Stimulated activated memory B cell treated with anti-CD40 and anti-IgM and Interleukin-4, amounts not matched to agents 10 μg/mL and 1 μg/mL and 100 μg/mL, for 72 hours (primary cell): ENCODE measurements around the gene FLAD1.
"Not testable (repeated sequence)": the region's sequence is repeated elsewhere in the genome, so short reads cannot be mapped to it uniquely, and the experiment has no call there.

Experiments used
- ATAC-seq: fragments of 150-1000 bp; cut with Tn5 transposase; 2 replicates; pipeline ENCODE4 v1.10.0; 2021
- H3K27ac Mint-ChIP-seq: one replicate; pipeline ENCODE4 v1.8.0; 2022; ENCODE audit warnings: mild to moderate bottlenecking, mixed read lengths
- H3K27me3 Mint-ChIP-seq: one replicate; pipeline ENCODE4 v1.8.0; 2022; ENCODE audit warnings: mixed read lengths
- H3K36me3 Mint-ChIP-seq: one replicate; pipeline ENCODE4 v1.8.0; 2022; ENCODE audit warnings: mixed read lengths
- H3K4me1 Mint-ChIP-seq: one replicate; pipeline ENCODE4 v1.8.0; 2022; ENCODE audit warnings: mixed read lengths
- H3K4me3 Mint-ChIP-seq: one replicate; pipeline ENCODE4 v1.8.0; 2022; ENCODE audit warnings: mild to moderate bottlenecking, moderate library complexity, mixed read lengths
- H3K9me3 Mint-ChIP-seq: one replicate; pipeline ENCODE4 v1.8.0; 2022; ENCODE audit warnings: mixed read lengths

The FLAD1 gene

DNA sequence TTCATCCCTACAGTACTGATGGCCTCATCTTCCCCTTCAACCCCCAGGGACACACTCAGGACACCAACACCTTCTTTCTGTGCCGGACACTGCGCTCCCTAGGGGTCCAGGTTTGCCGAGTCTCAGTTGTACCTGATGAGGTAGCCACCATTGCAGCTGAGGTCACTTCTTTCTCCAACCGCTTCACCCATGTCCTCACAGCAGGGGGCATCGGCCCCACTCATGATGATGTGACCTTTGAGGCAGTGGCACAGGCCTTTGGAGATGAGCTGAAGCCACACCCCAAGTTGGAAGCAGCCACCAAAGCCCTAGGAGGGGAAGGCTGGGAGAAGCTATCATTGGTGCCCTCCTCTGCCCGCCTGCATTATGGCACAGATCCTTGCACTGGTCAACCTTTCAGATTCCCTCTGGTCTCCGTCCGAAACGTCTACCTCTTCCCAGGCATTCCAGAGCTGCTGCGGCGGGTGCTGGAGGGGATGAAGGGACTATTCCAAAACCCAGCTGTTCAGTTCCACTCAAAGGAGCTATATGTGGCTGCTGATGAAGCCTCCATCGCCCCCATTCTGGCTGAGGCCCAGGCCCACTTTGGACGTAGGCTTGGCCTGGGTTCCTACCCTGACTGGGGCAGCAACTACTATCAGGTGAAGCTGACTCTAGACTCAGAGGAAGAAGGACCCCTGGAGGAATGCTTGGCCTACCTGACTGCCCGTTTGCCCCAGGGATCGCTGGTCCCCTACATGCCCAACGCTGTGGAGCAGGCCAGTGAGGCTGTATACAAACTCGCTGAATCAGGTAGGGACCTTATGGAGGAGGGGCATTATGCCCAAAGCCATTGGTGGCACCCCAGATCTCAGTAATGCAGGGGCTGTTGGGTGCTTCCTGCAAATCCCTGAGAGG is 5.2 kb downstream of the FLAD1 start:
- H3K27me3 Mint-ChIP-seq, result no peaks in the 10 kb centered on the region
- H3K4me3 Mint-ChIP-seq, result no peak overlapping the region
- H3K4me1 Mint-ChIP-seq, result peaks cover 37% of the 10 kb centered on the region
- H3K36me3 Mint-ChIP-seq, result peaks cover 25% of the 10 kb centered on the region
- no peaks in the 10 kb centered on the region for H3K9me3 Mint-ChIP-seq
- peak overlapping the region; percentile 30 for H3K27ac Mint-ChIP-seq
- ATAC-seq, result no peak

DNA sequence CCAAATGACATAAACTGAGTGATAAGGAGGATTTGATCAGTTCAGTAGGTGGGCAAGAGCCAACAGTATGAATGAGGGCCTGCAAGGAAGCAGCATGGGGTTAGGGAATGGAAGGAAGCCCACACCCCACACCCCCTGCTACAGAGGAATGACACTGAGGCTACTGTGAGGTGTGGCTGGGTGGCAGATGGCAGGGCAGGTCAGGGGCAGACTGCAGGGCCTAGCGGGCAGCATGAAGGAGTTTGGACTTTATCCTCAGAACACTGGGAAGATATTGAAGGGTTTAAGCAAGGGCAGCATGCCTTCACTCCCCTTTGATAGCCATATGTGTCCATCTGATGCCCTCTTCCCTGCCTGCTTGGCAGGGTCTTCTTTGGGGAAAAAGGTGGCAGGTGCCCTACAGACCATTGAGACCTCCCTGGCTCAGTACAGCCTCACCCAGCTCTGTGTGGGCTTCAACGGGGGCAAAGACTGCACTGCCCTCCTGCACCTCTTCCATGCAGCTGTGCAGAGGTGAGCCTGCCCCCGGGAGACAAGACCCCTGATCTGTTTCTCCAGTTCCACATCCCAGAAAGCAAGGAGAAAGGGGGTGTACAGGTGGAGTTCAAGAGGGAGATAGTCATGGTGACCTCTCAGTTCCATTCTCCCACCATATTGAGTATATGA is 6.2 kb downstream of the FLAD1 start:
- H3K4me3 Mint-ChIP-seq, result no peak overlapping the region
- H3K27me3 Mint-ChIP-seq, result no peaks in the 10 kb centered on the region
- H3K4me1 Mint-ChIP-seq, result peaks cover 35% of the 10 kb centered on the region
- no peak overlapping the region for H3K27ac Mint-ChIP-seq
- H3K9me3 Mint-ChIP-seq, result no peaks in the 10 kb centered on the region
- H3K36me3 Mint-ChIP-seq, result peaks cover 25% of the 10 kb centered on the region
- ATAC-seq, result no peak

DNA sequence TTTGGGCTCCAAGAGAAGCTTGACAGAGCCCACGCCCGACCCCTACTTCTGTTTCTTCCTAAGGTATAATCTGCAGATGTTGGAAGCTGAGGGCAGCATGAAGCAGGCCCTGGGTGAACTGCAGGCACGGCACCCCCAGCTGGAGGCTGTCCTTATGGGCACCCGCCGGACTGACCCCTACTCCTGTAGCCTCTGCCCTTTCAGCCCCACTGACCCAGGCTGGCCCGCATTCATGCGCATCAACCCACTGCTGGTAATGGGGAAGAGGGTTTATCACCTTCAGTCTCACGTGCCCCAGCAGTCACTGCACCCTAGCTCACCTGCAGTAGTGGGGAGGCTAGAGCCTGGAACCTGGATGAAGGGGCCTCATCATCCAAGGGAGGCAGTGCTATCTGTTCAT is 7.1 kb downstream of the FLAD1 start:
- no peaks in the 10 kb centered on the region for H3K27me3 Mint-ChIP-seq
- no peaks in the 10 kb centered on the region for H3K9me3 Mint-ChIP-seq
- peaks cover 25% of the 10 kb centered on the region for H3K36me3 Mint-ChIP-seq
- H3K4me3 Mint-ChIP-seq, result no peak overlapping the region
- H3K4me1 Mint-ChIP-seq, result peaks cover 41% of the 10 kb centered on the region
- no peak for ATAC-seq
- no peak overlapping the region for H3K27ac Mint-ChIP-seq

DNA sequence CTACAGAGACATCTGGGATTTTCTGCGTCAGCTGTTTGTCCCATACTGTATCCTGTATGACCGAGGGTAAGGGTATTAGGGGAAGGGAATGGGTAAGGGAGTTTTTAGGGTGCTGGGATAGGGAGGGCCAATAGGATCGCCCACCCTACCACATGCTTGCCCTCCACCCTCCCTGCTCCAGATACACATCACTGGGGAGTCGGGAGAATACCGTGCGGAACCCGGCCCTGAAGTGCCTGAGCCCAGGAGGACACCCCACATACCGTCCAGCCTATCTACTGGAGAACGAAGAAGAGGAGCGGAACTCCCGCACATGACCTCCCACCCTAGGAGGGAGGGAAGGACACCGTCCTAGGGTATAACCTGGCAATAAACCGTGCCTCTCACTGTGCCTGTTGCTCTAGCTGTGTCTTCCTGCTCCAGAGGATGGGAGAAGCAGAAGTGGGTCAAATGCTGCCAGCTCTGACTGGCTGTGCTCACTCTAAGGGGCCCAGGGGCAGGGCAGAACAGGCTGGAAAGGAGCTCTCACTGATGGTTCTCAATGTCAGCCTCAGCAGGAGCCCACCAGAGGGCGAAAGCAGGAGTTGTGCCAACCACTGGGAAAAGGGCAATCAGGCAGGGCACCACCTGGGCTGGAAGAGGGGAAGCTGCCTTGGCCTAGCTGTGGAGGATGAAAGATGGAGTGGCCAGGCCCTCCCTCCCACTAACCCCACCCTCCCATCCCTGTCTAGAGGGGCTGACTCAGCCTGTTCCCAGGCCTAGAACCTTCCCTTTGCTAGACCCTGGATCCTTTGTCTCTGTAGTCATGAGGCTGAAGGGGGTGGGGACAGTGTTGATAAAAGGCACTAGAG is 9.8 kb downstream of the FLAD1 start:
- Mint-ChIP-seq H3K36me3 (peaks cover 22% of the 10 kb centered on the region), H3K4me1 (peaks cover 48% of the 10 kb centered on the region), H3K27me3 (no peaks in the 10 kb centered on the region), H3K9me3 (no peaks in the 10 kb centered on the region), H3K4me3 (no peak overlapping the region), H3K27ac (no peak overlapping the region)
- ATAC-seq, result peak; percentile 31

DNA sequence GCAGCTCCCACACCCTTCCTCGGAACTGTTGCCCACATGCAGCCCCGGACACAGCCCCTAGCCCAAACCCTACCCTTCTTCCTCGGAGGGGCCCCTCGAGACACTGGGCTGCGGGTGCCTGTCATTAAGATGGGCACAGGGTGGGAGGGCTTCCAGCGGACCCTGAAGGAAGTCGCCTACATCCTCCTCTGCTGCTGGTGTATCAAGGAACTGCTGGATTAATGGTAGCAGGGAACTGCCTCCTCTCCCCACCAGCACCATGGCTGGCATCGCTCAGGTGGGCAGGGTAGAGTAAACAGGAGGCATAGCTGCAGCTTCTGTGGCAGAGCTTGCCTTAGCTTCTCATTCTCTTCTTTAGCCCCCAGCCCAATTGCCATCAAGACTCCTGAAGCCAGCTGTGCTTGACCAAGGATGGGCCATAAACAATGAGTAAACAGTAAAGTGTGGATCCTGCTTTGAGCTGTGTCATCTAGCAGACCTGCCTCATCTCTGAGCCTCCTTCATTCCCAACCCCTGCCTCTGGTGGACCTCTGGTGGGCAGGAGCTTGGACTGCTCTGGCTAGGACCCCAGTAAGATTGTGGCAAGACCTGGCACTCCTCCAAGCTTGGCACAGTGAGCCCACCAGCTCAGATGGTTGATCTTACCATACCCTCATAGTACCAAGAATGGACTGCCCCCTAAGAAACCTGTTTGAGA is 10.6 kb downstream of the FLAD1 start, which contains the start of gene LENEP:
Gene LENEP, plus strand, starts transcription at position 15 of the 697 bp plus-strand sequence. Its CDS starts 22 bp downstream, at position 37.
- ATAC-seq, result no peak
- H3K27ac Mint-ChIP-seq, result peak within 1 kb of the TSS; percentile 54
- H3K36me3 Mint-ChIP-seq, result peaks cover 16% of the 10 kb centered on the region
- H3K4me3 Mint-ChIP-seq, result no peak within 1 kb of the TSS
- no peaks in the 10 kb centered on the region for H3K9me3 Mint-ChIP-seq
- peaks cover 48% of the 10 kb centered on the region for H3K4me1 Mint-ChIP-seq
- no peaks in the 10 kb centered on the region for H3K27me3 Mint-ChIP-seq

DNA sequence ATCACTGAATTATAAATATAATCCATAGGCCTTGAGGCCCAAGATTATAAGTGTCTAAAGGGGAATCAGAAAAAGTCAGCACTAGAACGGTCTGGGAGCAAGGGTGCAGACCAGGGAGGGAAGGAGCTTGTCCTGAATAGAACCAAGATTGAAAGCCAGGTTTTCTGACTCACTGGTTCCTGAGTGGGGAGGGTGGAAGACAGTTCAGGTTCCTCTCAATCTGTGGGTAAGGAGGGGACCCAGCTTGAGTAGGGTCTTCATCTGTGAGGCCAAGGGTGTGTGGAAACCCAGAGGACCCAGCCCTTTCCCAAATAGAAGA is 11.1 kb downstream of the FLAD1 start:
- H3K27ac Mint-ChIP-seq, result peak overlapping the region; percentile 54
- no peaks in the 10 kb centered on the region for H3K9me3 Mint-ChIP-seq
- H3K36me3 Mint-ChIP-seq, result peaks cover 16% of the 10 kb centered on the region
- H3K4me3 Mint-ChIP-seq, result no peak overlapping the region
- H3K4me1 Mint-ChIP-seq, result peaks cover 48% of the 10 kb centered on the region
- ATAC-seq, result no peak
- H3K27me3 Mint-ChIP-seq, result no peaks in the 10 kb centered on the region

DNA sequence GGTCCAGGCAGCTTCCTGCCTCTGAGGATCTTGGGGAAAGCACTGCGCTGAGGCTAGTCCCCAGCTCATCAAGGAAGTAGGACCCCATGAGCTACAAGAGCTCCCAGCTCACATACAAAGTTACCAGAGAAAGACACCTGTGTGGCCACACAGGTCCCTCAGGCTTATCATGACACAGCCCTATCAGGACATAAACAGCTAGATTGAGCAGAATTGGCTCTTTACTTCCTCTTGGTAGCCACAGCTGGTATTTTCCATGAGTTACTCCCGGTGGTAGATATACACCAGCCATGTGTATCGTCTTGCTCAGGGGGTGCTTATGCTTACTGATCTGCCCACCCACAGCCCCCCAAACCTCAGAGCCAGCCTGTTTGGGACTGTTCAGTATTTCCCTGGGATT is 11.4 kb downstream of the FLAD1 start:
- Mint-ChIP-seq H3K4me3 (no peak overlapping the region), H3K27ac (peak overlapping the region; percentile 54), H3K4me1 (peaks cover 50% of the 10 kb centered on the region), H3K36me3 (peaks cover 14% of the 10 kb centered on the region), H3K9me3 (no peaks in the 10 kb centered on the region), H3K27me3 (no peaks in the 10 kb centered on the region)
- no peak for ATAC-seq

DNA sequence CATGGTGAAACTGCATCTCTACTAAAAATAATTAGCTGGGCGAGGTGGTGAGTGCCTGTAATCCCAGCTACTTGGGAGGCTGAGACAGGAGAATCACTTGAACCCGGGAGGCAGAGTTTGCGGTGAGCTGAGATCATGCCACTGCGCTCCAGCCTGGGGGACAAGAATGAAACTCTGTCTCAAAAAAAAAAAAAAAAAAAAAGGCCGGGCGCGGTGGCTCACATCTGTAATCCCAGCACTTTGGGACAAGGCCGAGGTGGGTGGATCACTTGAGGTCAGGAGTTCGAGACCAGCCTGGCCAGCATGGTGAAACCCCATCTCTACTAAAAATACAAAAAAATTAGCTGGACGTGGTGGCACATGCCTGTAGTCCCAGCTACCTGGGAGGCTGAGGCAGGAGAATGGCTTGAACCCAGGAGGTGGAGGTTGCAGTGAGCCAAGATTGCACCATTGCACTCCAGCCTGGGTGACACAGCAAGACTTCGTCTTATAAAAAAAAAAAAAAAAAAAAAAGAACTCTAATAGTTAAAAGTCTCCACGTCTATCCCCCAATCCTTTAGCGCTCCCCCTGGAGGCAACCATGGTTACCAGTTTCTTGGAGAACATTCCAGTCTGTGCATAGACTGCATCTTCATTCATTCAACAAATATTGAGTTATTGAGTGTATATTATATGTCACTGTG is 12.3 kb downstream of the FLAD1 start:
- H3K27me3 Mint-ChIP-seq, H3K9me3 Mint-ChIP-seq, H3K36me3 Mint-ChIP-seq, H3K4me3 Mint-ChIP-seq, ATAC-seq: not testable (repeated sequence)
- Mint-ChIP-seq H3K27ac (peak overlapping the region; percentile 54), H3K4me1 (peaks cover 53% of the 10 kb centered on the region)

DNA sequence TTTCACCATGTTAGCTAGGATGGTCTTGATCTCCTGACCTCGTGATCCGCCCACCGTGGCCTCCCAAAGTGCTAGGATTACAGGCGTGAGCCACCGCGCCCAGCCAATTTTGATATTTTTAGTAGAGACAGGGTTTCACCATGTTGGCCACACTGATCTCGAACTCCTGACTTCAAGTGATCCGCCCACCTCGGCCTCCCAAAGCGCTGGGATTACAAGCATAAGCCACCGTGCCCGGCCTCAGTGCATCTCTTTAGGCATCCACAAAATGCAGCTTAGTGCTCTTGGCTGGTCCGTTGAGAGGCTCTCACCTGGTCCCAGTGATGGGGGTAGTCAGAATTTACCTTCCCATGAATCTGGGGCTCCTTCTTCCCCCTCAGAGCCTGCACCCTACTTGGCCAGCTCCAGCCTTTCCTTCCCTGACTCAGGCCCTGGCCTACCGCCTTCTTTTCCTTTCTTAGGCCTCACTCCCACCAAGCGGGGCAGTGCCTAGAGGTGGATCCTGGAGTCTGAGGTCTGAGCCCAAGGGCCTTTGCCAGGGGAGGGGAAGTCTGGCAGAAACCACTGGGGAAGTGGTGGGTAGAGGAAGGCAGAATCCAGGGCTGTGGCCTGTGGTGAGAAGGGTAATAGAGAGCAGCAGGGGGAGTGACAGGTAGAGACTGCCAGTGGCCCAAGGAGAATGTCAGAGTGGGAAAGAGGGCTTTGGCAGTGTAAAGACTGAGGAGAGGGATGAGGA is 14.0 kb downstream of the FLAD1 start:
- Mint-ChIP-seq H3K27ac (peak overlapping the region; percentile 38), H3K27me3 (no peaks in the 10 kb centered on the region), H3K4me3 (no peak overlapping the region), H3K36me3 (peaks cover 9% of the 10 kb centered on the region), H3K9me3 (no peaks in the 10 kb centered on the region), H3K4me1 (peaks cover 57% of the 10 kb centered on the region)
- ATAC-seq, result no peak

DNA sequence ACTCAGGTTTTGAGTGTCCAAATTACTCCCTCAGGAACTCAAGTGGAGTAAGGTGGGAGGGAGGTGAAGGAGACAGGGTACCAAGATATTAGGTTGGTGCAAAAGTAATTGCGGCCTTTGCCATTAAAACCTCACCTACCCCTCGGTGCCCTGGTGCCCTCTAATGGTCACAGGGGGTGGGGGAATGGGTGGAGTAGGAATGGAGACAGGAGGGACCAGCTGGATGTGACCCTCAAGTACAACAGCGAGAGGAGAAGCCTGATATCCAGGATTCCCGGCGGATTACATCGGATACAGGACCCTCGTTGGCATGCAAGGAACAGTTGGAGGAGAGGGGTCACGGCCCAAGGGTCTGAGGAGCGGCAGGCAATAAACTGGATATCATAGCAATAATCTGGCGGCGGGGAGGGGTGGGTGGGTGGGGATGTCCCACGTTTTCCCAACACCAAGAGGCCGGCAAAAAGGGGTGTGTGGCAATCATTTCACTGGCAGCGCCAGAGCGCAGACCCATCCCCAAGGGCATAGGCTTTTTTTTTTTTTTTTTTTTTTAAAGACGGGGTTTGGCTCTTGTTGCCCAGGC is 15.1 kb downstream of the FLAD1 start:
- Mint-ChIP-seq H3K9me3 (no peaks in the 10 kb centered on the region), H3K36me3 (no peaks in the 10 kb centered on the region), H3K4me1 (peaks cover 52% of the 10 kb centered on the region), H3K27me3 (no peaks in the 10 kb centered on the region), H3K4me3 (peak overlapping the region; percentile 63), H3K27ac (peak overlapping the region; percentile 84)
- ATAC-seq, result no peak

DNA sequence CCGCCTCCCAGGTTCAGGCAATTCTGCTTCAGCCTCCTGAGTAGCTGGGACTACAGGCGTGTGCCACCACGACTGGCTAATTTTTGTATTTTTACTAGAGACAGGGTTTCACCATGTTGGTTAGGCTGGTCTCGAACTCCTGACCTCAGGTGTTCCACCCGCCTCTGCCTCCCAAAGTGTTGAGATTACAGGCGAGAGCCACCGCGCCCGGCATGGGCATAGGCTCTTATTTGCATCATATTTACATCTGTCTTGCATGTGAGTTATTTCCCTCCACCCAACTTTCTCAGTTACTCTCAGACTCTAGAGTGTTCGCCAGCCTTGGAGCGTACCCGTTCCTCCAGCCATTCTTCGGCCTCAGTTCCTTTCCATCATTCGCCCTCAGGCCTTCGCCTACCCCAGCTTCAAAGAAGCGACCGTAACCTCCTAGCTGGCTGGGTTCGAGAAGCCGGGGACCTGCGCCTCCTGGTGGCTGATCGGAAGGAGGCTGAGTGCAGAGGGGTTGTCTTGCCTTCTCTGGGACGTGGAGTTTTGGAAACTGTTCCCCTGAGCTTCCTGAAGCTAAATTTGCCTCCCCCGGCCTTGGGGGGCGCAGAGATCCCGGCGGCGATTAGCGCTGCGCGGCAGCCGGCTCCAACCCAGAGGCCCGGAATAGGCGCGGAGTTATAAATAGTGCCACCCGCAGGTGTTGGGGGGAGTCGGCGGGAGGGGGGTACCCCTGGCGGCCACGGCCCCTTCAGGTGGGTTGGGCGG is 15.8 kb downstream of the FLAD1 start:
- no peaks in the 10 kb centered on the region for H3K9me3 Mint-ChIP-seq
- H3K27ac Mint-ChIP-seq, result peak overlapping the region; percentile 84
- no peaks in the 10 kb centered on the region for H3K36me3 Mint-ChIP-seq
- H3K4me1 Mint-ChIP-seq, result peaks cover 58% of the 10 kb centered on the region
- peak overlapping the region; percentile 95 for H3K4me3 Mint-ChIP-seq
- H3K27me3 Mint-ChIP-seq, result no peaks in the 10 kb centered on the region
- ATAC-seq, result peak; percentile 1

DNA sequence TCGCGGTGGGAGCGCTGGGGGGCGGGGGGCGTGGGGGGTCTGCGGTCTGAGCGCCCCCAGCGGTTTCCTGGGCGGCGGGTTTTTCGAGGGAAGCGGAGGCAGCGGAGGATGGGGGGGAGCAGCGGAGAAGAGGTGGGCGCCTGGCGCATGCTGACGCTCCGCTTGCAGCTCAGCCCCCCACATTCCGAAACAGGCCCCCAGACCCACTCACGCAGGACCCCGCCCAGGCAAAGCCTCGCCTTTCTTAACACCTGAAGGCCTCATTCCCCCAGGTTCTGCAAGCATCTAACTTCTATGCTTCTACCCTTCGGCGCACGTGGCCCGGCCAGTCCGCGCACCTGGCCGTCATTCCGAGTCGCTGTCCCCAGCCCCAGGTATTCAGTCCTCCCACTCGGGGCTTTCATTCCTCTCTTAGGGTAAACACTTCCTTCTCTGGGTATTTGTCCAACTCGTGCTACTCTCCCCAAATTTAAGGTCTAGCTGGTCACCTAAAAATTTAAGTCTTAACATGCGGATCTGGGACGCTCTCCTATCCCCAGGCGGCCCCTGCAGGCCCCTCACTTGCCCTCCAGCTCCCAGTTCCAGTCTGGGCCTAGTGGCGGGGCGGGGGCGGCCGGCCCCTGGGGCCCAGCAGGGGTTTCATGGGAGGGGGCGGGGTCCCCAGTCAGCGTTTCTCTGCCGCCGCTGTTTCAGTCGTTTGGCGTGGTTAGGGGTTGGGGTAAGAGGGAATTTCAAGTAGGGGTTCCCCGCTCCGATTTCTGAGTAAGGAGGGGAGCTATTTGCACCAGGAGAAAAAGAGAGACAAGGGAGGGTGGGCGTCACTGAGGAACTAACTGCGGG is 16.6 kb downstream of the FLAD1 start:
- Mint-ChIP-seq H3K9me3 (no peaks in the 10 kb centered on the region), H3K4me3 (peak overlapping the region; percentile 95), H3K27me3 (no peaks in the 10 kb centered on the region), H3K36me3 (no peaks in the 10 kb centered on the region), H3K4me1 (peaks cover 58% of the 10 kb centered on the region), H3K27ac (peak overlapping the region; percentile 84)
- peak; percentile 9 for ATAC-seq
